Fibroblast of the conjunctiva (primary cell): ENCODE measurements around the gene MRPS24.
"Not testable (repeated sequence)": the region's sequence is repeated elsewhere in the genome, so short reads cannot be mapped to it uniquely, and the experiment has no call there.

Experiments used
- DNase-seq: peaks from one replicate; pipeline ENCODE4 v3.0.0-alpha.2; 2010; ENCODE audit warnings: low read depth

The MRPS24 gene

DNA sequence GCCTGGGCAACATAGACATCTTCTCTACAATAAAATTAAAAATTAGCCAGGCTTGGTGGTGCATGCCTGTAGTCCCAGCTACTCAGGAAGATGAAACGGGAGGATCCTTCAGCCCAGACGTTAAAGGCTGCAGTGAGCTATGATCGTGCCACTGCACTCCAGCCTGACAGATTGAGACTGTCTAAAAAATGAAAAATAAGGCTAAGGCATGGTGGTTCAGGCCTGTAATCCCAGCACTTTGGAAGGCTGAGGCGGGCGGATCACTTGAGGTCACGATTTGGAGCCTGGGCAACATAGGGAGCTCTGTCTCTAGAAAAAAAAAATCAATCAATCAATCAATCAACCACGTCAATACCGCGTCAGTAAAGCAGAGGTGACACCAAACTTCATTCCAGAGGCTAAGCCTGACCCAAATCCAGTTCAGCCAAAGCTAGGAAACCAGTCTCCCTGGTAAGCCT is 31.1 kb downstream of the MRPS24 start:
- no peak for DNase-seq

DNA sequence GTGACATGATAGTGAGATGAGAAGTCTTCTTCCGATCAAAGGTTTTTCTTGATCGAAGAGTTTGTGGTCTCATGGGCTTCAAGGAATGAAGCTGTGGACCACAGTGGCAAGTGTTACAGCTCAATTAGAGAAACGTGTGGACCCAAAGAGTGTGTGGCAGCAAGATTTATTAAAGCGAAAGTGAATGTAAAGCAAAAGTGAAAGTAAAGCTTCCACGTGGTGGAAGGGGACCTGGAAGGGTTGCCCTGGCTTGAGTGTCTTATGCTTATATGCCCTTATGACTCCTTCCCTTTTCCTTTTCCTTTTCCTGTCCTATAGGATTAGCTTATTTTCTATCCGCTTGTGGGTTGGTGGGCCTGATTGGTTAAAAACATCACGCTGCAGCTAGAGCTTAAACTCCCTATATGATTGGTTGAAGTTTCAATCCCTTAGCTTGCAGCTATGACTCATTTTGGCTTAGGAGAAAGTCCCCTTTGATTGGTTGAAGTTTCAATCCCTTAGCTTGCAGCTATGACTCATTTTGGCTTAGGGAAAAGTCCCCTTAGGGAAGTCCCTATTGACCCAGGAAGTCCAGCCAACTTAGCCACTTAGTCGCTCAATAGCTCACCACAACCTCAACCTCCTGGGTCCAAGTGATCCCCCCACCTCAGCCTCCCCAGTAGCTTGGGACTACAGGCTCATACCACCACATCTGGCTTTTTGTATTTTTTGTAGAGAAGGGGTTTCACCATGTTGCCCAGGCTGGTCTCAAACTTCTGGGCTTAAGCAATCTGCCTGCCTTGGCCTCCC is 34.7 kb downstream of the MRPS24 start:
- peak; percentile 16 for DNase-seq

DNA sequence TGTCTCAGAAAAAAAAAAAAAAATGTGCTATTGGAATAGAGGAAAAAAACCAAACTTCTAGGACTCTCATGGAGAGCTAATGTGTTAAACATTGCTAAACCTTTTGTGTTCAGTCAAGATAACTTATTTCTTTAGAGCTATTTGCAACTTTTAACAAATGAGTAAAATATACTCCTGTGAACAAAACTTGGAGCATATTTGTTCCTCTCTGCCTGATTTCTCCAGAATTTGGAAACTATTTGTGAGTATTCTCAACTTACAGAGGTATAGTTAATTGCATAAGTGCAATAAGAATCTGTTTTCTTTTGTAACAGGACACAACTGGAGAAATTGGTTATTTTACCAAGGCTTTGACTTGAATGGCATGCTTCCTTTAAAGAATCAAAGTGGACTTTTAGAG is 38.4 kb downstream of the MRPS24 start:
- DNase-seq = not testable (repeated sequence)

- no peak for DNase-seq
Measured at GRCh38 chr7:43825391-43825808, 43.9 kb downstream of the MRPS24 start.

GRCh38 chr7:43824963-43825362 is 44.4 kb downstream of the MRPS24 start:
- DNase-seq = no peak

DNA sequence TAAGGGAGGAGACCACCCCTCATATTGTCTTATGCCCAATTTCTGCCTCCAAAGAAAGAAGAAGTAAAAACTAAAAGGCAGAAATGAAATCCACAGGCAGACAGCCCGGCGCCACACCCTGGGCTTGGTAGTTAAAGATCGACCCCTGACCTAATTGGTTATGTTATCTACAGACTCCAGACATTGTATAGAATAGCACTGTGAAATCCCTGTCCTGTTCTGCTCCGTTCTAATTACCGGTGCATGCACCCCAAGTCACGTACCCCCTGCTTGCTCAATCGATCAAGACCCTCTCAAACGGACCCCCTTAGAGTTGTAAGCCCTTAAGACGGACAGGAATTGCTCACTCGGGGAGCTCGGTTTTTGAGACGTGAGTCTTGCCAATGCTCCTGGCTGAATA is 44.8 kb downstream of the MRPS24 start:
- DNase-seq = not testable (repeated sequence)

- no peak for DNase-seq
Measured at GRCh38 chr7:43823941-43824340, 45.4 kb downstream of the MRPS24 start.

DNA sequence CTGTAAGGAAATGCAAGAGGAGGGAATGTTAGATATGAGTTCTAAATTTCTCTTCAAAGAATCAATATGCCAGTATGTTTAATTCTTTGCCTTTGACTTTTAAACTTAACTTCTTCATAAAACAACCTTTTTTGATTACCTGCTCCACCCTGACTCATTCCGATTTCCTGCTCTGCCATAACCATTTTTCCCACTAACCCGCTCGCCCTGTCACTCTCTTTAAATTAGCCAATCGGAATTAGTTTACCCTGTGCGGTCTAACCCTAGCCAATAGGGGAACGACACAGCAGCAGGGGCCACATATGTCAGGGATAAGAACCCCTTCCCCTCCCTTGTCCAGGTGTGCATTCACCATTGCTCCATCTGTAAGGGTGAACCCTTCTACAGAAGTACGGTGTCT is 45.9 kb downstream of the MRPS24 start:
- DNase-seq = not testable (repeated sequence)
